ENCODE measurements around the gene BCAS1.

Gene BCAS1

GRCh38 chr20:54107600-54108325 lies 37.4 kb upstream of the BCAS1 start:
- TF ChIP-seq CTCF (conservative IDR thresholded peaks at IDR 0.05) = 0 out of 2 replicates have a peak, but pooled peaks have one; percentile 13
- H3K27ac ChIP-seq = no peak overlapping the region

DNA sequence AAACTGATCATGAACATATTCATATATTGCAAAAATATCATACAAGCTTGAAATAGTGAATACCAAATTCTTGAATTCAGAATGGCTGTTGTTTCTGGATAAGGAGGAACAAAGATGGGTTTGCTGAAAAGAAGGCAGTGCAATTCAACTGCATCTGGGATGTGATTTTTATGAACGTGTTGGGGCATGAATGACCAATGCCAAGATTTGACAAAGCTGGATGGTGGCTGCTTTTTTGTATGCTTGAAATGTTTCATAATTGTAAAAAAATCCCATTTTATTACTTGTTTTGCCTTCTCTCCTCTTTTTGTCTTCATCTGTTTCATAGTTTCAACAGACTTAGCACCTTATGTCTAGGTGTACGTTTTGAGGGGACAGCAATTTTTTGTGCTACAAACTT lies 36.8 kb upstream of the BCAS1 start:
- no peak for TF ChIP-seq CTCF (conservative IDR thresholded peaks at IDR 0.05)
- no peak overlapping the region for H3K27ac ChIP-seq

- H3K27ac ChIP-seq = no peak overlapping the region
- no peak for TF ChIP-seq CTCF (conservative IDR thresholded peaks at IDR 0.05)
Measured at GRCh38 chr20:54106162-54106561, 35.8 kb upstream of the BCAS1 start.

DNA sequence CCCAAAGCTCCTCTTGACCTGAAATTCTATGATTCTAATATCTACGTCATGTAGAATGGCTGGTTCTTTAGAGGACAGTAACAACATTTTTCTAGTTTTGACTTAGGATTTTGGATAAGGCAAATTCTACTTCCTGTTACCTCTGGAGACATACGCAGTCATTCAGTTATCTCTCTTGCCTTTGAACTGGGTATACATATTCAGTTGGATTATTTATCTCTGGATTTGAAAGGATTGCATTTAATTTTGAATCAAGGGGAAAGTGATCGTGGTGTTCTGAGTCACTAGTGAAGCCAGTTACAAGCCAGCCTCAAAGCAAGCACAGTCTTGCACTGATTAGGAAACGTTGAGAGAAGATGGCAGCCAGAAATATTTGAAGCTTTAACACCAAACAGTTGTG lies 35.3 kb upstream of the BCAS1 start:
- TF ChIP-seq CTCF (conservative IDR thresholded peaks at IDR 0.05) = no peak

GRCh38 chr20:54104781-54105180 lies 34.4 kb upstream of the BCAS1 start:
- no peak overlapping the region for H3K27ac ChIP-seq
- TF ChIP-seq CTCF (conservative IDR thresholded peaks at IDR 0.05) = no peak

More for the DNA sequence above, 35.3 kb upstream of the BCAS1 start:
- H3K27ac ChIP-seq = no peak overlapping the region

DNA sequence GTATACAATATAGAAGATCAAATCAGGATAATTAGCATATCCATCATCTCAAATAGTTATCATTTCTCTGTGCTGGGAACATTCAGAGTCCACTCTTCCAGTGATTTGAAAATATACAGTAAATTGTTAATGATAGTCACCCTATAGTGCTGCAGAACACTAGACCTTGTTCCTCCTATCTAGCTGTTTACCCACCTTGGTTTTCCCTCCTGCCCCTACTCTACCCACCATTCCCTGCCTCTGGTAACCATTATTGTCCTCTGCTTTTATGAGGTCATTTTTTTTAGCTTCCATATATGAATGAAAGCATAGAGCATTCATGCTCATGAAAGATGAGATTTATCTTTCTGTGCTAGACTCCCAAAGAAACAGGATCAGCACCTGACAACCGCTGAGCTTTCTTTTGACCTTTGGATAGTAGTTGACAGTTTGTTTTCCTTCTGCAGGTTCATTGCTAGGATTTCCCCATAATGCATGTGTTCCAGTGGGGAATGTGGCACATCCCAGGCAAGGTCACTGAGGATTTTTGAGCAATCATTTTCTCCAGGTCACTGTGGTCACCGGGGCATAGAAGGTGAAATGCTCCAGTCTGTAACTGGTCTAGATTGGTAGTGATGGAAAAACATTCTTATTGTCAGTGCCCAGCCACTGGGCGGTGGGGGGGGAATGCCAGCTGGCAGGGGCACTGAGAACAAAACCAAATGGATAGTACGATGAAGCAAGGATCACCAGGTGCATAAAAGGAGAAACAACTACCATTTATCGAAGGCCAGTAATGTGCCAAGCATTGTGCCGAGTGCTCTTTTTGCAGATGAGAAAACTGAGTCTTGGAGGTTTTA lies 33.6 kb upstream of the BCAS1 start:
- H3K27ac ChIP-seq = no peak overlapping the region
- TF ChIP-seq CTCF (conservative IDR thresholded peaks at IDR 0.05) = peak; percentile 27; the same call in 1 of the 2 replicates

DNA sequence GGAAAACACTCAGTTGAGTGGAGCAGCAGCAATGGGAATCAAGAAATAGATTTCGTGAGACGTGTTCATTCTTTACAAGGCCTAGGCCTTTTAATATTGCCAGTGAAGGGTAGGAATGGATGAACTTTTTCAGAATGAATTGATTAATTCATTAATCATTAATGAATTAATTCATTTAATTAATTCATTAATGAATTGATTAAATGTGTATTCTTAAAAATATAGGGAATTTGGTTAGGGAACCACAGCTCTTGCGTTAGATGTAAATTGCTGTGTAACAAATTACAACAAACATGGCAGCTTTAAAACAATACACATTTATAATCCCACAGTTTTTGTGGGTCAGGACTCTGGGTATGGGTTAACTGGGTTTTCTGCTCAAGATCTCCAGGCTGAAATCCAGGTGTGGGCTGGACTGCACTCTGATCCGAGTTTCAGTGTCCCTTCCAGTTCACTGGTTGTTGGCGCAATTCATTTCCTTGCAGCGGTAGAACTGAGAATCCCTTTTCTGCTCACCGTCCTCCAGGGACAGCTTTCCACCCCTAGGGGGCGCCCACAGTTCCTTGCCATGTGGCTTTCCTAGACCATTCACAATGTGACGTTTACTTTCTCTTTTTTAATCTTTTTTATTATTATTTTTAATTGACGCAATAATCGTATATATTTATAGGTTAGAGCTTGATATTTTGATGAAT lies 32.8 kb upstream of the BCAS1 start:
- H3K27ac ChIP-seq = no peak overlapping the region
- peak; percentile 81 for TF ChIP-seq CTCF (conservative IDR thresholded peaks at IDR 0.05)

Data from VCaP (cell line).